Endothelial cell of umbilical vein (primary cell): Measurements from ENCODE around the gene CASP7. TPM values are rescaled to one million over a fixed set of nuclear protein-coding genes. Genes with fewer than 3 reads are reported as not detected.

Experiments used
- BruUV-seq: library from RNA; stranded (reverse); fragments of 400-500 nt; replicated peaks from 2 replicates; lab custom pipeline; 2021; lab: Mats Ljungman, UMichigan
- CTCF ChIA-PET: fragments of 300-600, 350-600 bp; sonication (Branson Sonifier 250); formaldehyde crosslinking; loops from one replicate; lab custom pipeline; 2021; ENCODE audit warnings: antibody characterized with exemption, inconsistent platforms; lab: Charles Lee
- POLR2A ChIA-PET: fragments of 300-600, 350-600 bp; sonication (Branson Sonifier 250); formaldehyde crosslinking; loops from one replicate; lab custom pipeline; 2021; ENCODE audit warnings: antibody characterized with exemption, inconsistent platforms; lab: Charles Lee
- DNase-seq: peaks from one replicate; pipeline ENCODE4 v3.0.0-alpha.2; 2011; ENCODE audit warnings: low read depth, low spot score
- FAIRE-seq: peaks from 2 replicates; lab custom pipeline; 2011; peaks lifted over from hg19 to GRCh38; lab: Jason Lieb, UNC
- H2AFZ ChIP-seq: 2 replicates; pipeline ENCODE4 v1.6.0; 2012; ENCODE audit warnings: low read depth, low read length, control low read depth, inconsistent platforms
- H3K27ac ChIP-seq: 2 replicates; pipeline ENCODE4 v1.5.1; 2011; ENCODE audit warnings: low read depth, mild to moderate bottlenecking, control low read depth, low read length, moderate library complexity; ENCODE audit not compliant: insufficient read depth
- H3K27me3 ChIP-seq, 2 experiments: 2 replicates each; pipeline versions ENCODE4 v1.6.0 to v1.6.1; 2011; ENCODE audit warnings: low read length in 2 of 2, mixed read lengths in 1 of 2; ENCODE audit not compliant: control insufficient read depth in 2 of 2, insufficient read depth in 2 of 2
- H3K36me3 ChIP-seq, 2 experiments: 2 replicates in 1 of 2; 3 replicates in 1 of 2; pipeline ENCODE4 v1.5.1; 2011; ENCODE audit warnings: low read length in 2 of 2, mild to moderate bottlenecking in 1 of 2, moderate library complexity in 1 of 2; ENCODE audit not compliant: control insufficient read depth in 2 of 2, insufficient read depth in 2 of 2; ENCODE audit errors: extremely low read depth in 1 of 2
- H3K4me1 ChIP-seq: 3 replicates; pipeline ENCODE4 v1.5.1; 2011; ENCODE audit warnings: mild to moderate bottlenecking, low read length; ENCODE audit not compliant: control insufficient read depth, insufficient read depth; ENCODE audit errors: extremely low read depth
- H3K4me2 ChIP-seq: 2 replicates; pipeline ENCODE4 v1.6.1; 2011; ENCODE audit warnings: low read length, control low read depth, mixed read lengths; ENCODE audit not compliant: insufficient read depth
- H3K4me3 ChIP-seq, 3 experiments: fragments of 200-600 bp in 1 of 3; sonication (generic), shearing (Covaris generic) in 1 of 3; replicated peaks in 1 of 3; 2 replicates each; pipeline ENCODE4 v1.5.1; 2011 to 2016; ENCODE audit warnings: control low read depth in 3 of 3, low read length in 3 of 3, mild to moderate bottlenecking in 2 of 3, inconsistent platforms in 1 of 3, low read depth in 1 of 3, moderate library complexity in 1 of 3; ENCODE audit not compliant: insufficient read depth in 1 of 3
- H3K79me2 ChIP-seq: 2 replicates; pipeline ENCODE4 v1.6.0; 2012; ENCODE audit warnings: low read length, inconsistent platforms; ENCODE audit not compliant: control insufficient read depth, insufficient read depth
- H3K9ac ChIP-seq: replicated peaks from 2 replicates; pipeline ENCODE3; 2011; ENCODE audit warnings: low read length, control low read depth; ENCODE audit not compliant: insufficient read depth; ENCODE audit errors: extremely low read depth
- H3K9me1 ChIP-seq: replicated peaks from 3 replicates; pipeline ENCODE4 v1.6.0; 2011; ENCODE audit warnings: mild to moderate bottlenecking, low read length; ENCODE audit not compliant: control insufficient read depth, insufficient read depth; ENCODE audit errors: extremely low read depth
- H3K9me3 ChIP-seq: replicated peaks from 2 replicates; pipeline ENCODE4 v1.5.1; 2012; ENCODE audit warnings: low read length, inconsistent platforms; ENCODE audit not compliant: control insufficient read depth, insufficient read depth
- H4K20me1 ChIP-seq: replicated peaks from 2 replicates; pipeline ENCODE3; 2011; ENCODE audit warnings: mild to moderate bottlenecking, low read length; ENCODE audit not compliant: control insufficient read depth, insufficient read depth; ENCODE audit errors: extremely low read depth
- CTCF ChIP-seq, 2 donors: IDR thresholded peaks; 1 replicate in 1 of 2; 2 replicates in 1 of 2; pipeline ENCODE4 v1.5.1; 2011; ENCODE audit warnings: low read length in 2 of 2, mild to moderate bottlenecking in 2 of 2, moderate library complexity in 2 of 2, control low read depth in 1 of 2, inconsistent platforms in 1 of 2, low read depth in 1 of 2; ENCODE audit not compliant: insufficient read depth in 1 of 2; ENCODE audit errors: extremely low read depth in 1 of 2
- EZH2 ChIP-seq: IDR thresholded peaks from 2 replicates; pipeline ENCODE4 v1.6.1; 2012; ENCODE audit warnings: borderline replicate concordance, low read depth, mild to moderate bottlenecking, moderate library complexity, low read length, inconsistent platforms; ENCODE audit not compliant: severe bottlenecking
- FOS ChIP-seq: IDR thresholded peaks from 2 replicates; pipeline ENCODE4 v1.6.1; 2011; ENCODE audit warnings: mild to moderate bottlenecking, low read length, moderate library complexity, borderline replicate concordance; ENCODE audit not compliant: insufficient read depth
- GATA2 ChIP-seq: IDR thresholded peaks from 2 replicates; pipeline ENCODE4 v1.7.0; 2011; ENCODE audit warnings: low read depth, mild to moderate bottlenecking, moderate library complexity, mixed read lengths, low read length; ENCODE audit not compliant: insufficient read length, insufficient read depth
- JUN ChIP-seq: IDR thresholded peaks from 2 replicates; pipeline ENCODE4 v1.6.1; 2011; ENCODE audit warnings: borderline replicate concordance, low read depth; ENCODE audit not compliant: insufficient read length, insufficient read depth
- MYC ChIP-seq: IDR thresholded peaks from one replicate; pipeline ENCODE4 v1.6.1; 2011; ENCODE audit warnings: mild to moderate bottlenecking, low read depth, low read length
- POLR2A ChIP-seq: IDR thresholded peaks from 2 replicates; pipeline ENCODE4 v1.6.1; 2012; ENCODE audit warnings: low read depth, mild to moderate bottlenecking, control low read depth, low read length
- dilution Hi-C: fragments of 300-500 bp; cut with MboI; formaldehyde crosslinking; loops from one replicate; pipeline ENCODE4 v1.15.0; 2019; ENCODE audit warnings: low sequenced_read_pairs; ENCODE audit not compliant: extremely low pct_ligation_motif_present
- intact Hi-C: fragments of 100-400 bp; cut with micrococcal nuclease; formaldehyde crosslinking; loops from one replicate; pipeline ENCODE4 v1.10.0; 2022
- polyA plus RNA-seq, 4 experiments: library from polyadenylated mRNA; depleted of rRNA in 3 of 4; stranded (reverse) in 3 of 4; unstranded in 1 of 4; fragments of >200 nt; gene quantifications; 2 replicates each; pipeline versions ENCODE4 v1.2.1 to v1.2.3, GENCODE V29; 2011 to 2012; ENCODE audit warnings: missing spikeins in 1 of 4
- total RNA-seq: library from RNA; stranded (reverse); gene quantifications from 2 replicates; pipeline ENCODE4 v1.2.3, GENCODE V29; 2021

Gene CASP7
- total and polyA plus RNA-seq, 2 donors (not counting 3 experiments of a cell fraction or from before 2014, with no cell fraction given), result 14.6 to 54.3 TPM

GRCh38 chr10:113630929-113631533, 48.7 kb upstream of the CASP7 start:
- H3K4me3 ChIP-seq, result no peak overlapping the region
- no TSS peak for BruUV-seq
- no peaks in the 10 kb centered on the region for H4K20me1 ChIP-seq
- H3K9ac ChIP-seq, result no peak overlapping the region
- no peaks in the 10 kb centered on the region for H3K9me3 ChIP-seq
- no peak for FAIRE-seq
- H3K27me3 ChIP-seq, result no peaks in the 10 kb centered on the region
- CTCF ChIA-PET, result no interaction called here
- H3K9me1 ChIP-seq, result no peaks in the 10 kb centered on the region
- H3K4me2 ChIP-seq, result no peak overlapping the region
- H3K27ac ChIP-seq, result no peak overlapping the region
- H2AFZ ChIP-seq, result no peak overlapping the region
- POLR2A ChIA-PET, result no interaction called here
- no peaks in the 10 kb centered on the region for H3K79me2 ChIP-seq
- no peak for TF ChIP-seq EZH2
- TF ChIP-seq MYC, result no peak
- dilution Hi-C loops (no loop called here), intact Hi-C loops (no loop called here)
- H3K4me1 ChIP-seq, result no peaks in the 10 kb centered on the region
- no peak for DNase-seq
- H3K36me3 ChIP-seq, result no peaks in the 10 kb centered on the region

GRCh38 chr10:113631684-113632367, 47.9 kb upstream of the CASP7 start:
- Histone ChIP-seq H3K4me3 (no peak overlapping the region), H3K36me3 (no peaks in the 10 kb centered on the region), H3K4me1 (no peaks in the 10 kb centered on the region), H2AFZ (no peak overlapping the region), H3K9me3 (no peaks in the 10 kb centered on the region), H3K27ac (no peak overlapping the region), H3K79me2 (no peaks in the 10 kb centered on the region), H3K9ac (no peak overlapping the region), H4K20me1 (no peaks in the 10 kb centered on the region), H3K9me1 (no peaks in the 10 kb centered on the region), H3K4me2 (no peak overlapping the region), H3K27me3 (no peaks in the 10 kb centered on the region)
- ChIA-PET POLR2A (no interaction called here), CTCF (no interaction called here)
- no TSS peak for BruUV-seq
- intact Hi-C loops (no loop called here), dilution Hi-C loops (no loop called here)
- no peak for DNase-seq
- FAIRE-seq, result no peak
- TF ChIP-seq JUN, result no peak
- TF ChIP-seq CTCF (IDR thresholded peaks at IDR 0.05; ENCODE audit: extremely low read depth in 1 of 2, insufficient read depth in 1 of 2, low read depth in 1 of 2, low read length in 2 of 2), result no peak
- no peak for TF ChIP-seq GATA2
- TF ChIP-seq POLR2A, result no peak
- no peak for TF ChIP-seq EZH2
- TF ChIP-seq FOS, result no peak
